LNCAP (cell line): ENCODE data around the gene MARCHF3.

ENCODE experiments used
- CTCF ChIP-seq: fragments of 450-650 bp; IDR thresholded peaks from 2 replicates; pipeline ENCODE4 v1.5.1; 2017; ENCODE audit warnings: mild to moderate bottlenecking

Gene MARCHF3

GRCh38 chr5:126982926-126983873 lies 47.2 kb downstream of the MARCHF3 start:
- no peak for TF ChIP-seq CTCF

- no peak for TF ChIP-seq CTCF
These were observed 48.2 kb downstream of the MARCHF3 start for GRCh38 chr5:126982202-126982601.

GRCh38 chr5:126981701-126982100 lies 48.7 kb downstream of the MARCHF3 start:
- no peak for TF ChIP-seq CTCF

GRCh38 chr5:126981222-126981621 lies 49.1 kb downstream of the MARCHF3 start:
- TF ChIP-seq CTCF, result no peak

- no peak for TF ChIP-seq CTCF
These were observed 52.1 kb downstream of the MARCHF3 start for GRCh38 chr5:126978258-126978657.

- no peak for TF ChIP-seq CTCF
These were observed 53.7 kb downstream of the MARCHF3 start for GRCh38 chr5:126976520-126977172.

- no peak for TF ChIP-seq CTCF
These were observed 54.6 kb downstream of the MARCHF3 start for GRCh38 chr5:126975796-126976195.
